NCI-H2081 (cell line): ENCODE results near the gene NUP54.

ENCODE experiments used
- DNase-seq, 2 experiments: peaks; one replicate each; lab custom pipeline; 2025; lab: John Stamatoyannopoulos, UW

Gene NUP54

GRCh38 chr4:76148142-76148865 lies at the start of gene NUP54:
TSS of gene NUP54 (minus strand) at chr4:76148397. CDS start at chr4:76148374, 23 bp downstream.
- DNase-seq: peak; percentile 86 to 92

DNA sequence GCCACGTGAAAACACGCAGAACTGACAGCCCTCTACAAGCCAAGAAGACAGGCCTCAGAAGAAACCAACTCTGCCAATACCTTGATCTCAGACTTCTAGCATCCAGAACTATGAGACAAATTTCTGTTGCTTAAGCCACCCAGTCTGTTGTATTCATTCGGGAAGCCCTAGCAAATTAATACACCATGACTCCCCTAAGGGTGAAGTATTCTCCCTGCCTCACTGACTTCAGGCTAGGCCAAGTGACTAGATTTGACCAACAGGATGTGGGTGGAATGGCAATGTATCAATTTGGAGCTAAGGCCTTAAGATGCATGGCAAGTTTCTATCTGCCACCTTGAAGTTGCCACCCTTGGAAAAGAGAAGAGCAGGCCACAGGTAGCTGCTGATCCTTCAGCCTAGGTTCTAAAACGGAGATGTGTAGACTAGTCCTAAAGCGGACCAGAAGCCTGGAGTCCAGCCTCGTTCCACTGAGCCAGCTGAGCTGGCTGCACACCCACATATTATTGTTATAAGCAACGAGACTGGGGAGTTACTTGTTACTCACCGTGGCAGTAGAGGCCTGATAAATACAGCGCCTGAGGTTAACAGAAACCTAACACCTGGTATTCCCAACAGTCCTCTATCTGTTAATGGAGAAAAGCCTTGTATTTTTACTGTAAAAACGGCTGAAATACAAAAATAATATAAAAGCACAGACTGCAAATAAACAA lies 49.0 kb upstream of the NUP54 start:
- peak in 1 of 2 experiments; percentile 11 for DNase-seq

- DNase-seq: no peak
Measured at GRCh38 chr4:76196376-76196775, 48.2 kb upstream of the NUP54 start.

- DNase-seq: no peak
Measured at GRCh38 chr4:76195326-76195725, 47.1 kb upstream of the NUP54 start.

DNA sequence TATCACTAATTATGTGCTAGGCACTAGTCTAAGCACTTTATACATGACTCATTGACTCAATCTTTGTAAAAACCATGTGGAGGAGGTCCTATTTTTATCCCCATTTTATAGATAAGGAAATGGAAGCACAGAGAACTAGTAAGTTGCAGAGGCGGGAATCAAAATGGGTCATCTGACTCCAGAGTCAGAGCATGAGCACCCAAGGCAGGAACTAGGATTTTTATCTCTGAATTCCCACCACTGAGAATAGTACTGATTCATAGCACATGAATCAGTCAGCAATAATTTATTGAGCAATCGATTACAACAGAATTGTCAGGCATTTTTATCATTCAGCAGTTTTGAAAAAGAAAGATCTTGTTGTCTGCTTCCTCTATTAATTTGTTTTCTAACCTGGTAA lies 46.1 kb upstream of the NUP54 start:
- DNase-seq: no peak

DNA sequence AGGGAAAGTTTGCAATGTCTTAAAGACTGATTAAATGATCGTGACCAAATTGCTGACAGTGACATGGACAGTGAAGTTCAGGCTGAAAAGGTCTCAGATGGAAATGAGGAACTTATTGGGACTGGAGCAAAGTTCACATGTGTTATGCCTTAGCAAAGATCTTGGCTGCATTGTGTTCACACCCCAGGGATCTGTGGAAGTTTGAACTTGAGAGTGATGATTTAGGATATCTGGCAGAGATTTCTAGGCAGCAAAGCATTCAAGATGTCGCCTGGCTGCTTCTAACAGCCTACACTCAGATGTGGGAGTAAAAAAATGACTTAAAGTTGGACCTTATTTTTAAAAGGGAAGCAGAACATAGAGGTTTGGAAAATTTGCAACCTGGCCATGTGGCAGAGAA lies 44.0 kb upstream of the NUP54 start:
- no peak for DNase-seq

GRCh38 chr4:76188557-76188956 lies 40.4 kb upstream of the NUP54 start:
- no peak for DNase-seq

- DNase-seq: no peak
Measured at GRCh38 chr4:76188149-76188548, 40.0 kb upstream of the NUP54 start.

DNA sequence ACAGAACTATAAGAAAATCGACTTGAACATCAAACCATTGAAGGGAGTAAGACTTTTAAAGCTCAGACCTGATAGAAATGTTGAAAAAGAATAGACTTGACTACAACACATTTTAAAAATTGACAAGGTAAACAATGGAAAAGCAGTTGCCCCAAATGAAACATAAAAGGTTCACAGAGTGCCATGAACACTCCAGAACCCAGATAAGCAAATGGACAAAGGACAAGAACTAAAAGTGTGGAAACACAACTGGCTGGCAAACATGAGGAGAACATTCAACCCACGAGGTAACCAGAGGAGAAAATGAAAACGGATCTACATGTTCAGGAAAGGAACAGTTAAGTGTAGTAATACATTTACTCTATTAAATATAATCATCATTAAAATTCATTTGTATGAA lies 39.0 kb upstream of the NUP54 start:
- no peak for DNase-seq

DNA sequence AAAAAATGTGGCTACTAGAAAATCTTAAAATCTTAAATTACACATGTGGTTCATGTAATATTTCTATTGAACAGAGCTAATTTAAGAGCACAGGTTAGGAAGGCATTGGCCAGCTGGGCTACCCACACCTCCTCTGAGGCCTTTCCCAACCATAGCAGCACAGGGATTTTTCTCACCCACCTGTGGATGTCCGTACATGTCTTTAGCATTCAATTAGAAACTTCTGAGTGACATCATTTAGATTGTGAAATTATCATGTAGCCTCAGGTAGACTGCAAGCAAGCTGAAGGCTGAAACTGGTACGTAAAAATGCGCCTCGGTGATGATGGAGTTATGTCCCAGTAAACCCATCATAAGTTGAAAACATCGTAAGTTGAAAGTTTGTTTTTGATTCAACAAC lies 34.3 kb upstream of the NUP54 start:
- DNase-seq: no peak

DNA sequence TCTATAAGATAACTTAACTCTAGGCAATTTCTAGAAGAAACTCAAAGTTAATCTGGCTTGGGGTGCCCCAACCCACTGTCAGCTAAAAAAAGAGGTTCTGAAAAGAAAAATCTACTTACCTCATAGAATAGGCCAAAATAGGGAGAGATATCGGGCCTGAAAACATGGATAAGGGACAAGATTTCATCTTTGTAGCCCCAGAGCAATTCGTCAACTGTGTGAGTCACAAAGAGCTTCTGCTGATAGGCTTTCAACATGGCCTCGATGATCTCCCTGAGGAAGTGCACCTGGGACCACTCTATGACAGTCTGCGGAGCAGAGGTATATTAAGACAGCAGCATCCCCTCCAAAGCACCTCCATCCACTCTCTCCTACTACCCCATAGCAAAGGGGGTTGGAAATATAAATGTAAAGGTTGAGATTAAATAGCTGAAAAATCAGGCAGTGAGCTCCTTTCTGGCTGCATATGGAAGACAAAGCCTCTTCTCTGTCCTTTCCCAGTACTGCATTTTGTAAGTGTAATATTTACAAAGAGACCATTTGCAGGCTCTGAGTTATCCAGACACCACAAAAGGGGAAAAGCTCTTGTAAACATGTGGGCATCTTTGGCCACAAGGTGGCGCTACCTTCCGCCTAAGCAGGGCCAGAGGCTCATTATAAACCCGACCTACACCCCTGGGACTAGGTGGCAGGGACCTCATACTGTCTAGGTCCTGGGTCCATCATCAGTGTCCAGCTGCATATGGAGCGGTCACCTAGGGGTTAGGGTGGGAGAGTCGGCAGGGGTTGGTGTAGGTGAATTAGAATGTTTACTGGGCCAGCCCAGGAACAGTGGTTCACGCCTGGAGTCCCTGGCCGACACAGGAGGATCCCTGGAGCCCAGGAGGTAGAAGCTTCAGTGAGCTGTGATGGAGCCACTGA lies 31.5 kb upstream of the NUP54 start:
- peak; percentile 70 to 73 for DNase-seq

GRCh38 chr4:76178296-76178695 lies 30.1 kb upstream of the NUP54 start:
- no peak for DNase-seq

DNA sequence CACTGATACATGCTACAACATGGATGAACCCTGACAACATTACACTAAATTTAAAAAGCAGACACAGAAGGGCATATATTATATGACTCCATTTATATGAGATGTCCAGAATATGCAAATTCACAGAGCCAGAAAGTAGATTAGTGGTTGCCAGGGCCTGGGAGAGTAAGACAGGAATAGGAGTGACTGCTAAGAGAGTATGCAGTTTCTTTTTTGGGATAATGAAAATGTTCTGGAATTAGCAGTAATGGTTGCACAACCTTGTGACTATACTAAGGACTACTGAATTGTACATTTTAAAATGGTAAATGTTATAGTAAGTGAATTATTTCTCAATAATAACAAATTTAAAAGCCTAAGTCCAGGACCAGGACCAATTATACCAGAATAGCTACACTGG lies 29.5 kb upstream of the NUP54 start:
- no peak for DNase-seq

- DNase-seq: no peak
Measured at GRCh38 chr4:76175336-76175735, 27.1 kb upstream of the NUP54 start.

GRCh38 chr4:76174216-76174615 lies 26.0 kb upstream of the NUP54 start:
- DNase-seq: no peak

GRCh38 chr4:76168688-76169087 lies 20.5 kb upstream of the NUP54 start:
- no peak for DNase-seq

DNA sequence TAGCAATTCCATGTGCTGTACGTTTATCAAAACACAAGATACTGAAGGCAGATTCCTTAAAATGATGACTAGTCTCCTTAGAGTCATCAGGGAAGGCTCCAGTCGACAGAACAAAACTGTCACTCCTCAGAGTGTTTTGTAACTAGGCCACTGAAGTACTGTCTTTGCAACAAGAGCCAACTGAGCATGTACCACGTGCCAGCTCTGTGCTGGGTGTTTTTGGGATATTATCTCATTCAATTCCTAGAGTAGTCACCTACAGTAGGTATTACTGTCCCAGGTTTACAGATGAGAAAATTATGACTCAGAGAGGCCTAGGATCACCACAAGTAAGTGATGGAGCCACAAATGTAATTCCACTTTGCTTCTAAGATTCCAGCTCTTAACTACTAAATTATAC lies 18.3 kb upstream of the NUP54 start:
- no peak for DNase-seq

DNA sequence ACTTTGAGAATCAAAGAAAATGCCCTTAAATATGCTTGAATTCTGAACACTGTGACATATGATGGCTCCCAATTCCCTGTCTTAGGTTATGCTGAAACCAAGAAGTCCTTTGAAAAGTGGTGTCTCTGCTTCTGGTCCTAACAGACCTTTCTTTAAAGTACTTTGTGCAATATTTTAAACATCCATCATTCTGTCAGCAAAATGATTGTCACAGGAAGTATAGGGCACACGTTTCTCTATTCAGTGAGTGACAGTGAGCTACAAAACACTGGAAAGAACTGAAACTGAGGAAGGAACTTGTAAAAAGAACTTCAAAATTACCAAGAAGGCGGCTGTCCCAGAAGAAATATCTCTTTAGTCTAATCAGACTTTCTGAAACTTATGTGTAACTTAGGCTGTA lies 12.2 kb upstream of the NUP54 start:
- no peak for DNase-seq

GRCh38 chr4:76156635-76157034 lies 8.4 kb upstream of the NUP54 start:
- DNase-seq: no peak

DNA sequence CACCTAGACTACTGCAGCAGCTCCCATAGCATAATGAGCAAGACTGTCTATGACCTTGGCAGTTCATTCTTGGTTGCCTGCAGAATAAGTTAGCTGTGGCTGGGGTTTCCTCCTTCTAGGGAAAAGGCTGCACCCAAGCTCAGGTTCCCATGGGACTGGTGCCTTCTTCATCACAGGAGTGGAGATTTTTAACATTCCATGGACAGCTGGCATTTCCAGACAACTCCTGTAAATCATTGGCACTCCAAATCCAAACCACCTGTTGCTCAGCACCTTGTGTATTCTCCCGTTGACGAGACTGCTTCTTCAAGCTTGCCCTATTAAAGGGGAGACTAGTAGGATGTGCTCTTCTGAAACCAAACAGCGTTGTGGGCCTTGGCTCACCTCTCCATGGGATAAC lies 7.8 kb upstream of the NUP54 start:
- no peak for DNase-seq

DNA sequence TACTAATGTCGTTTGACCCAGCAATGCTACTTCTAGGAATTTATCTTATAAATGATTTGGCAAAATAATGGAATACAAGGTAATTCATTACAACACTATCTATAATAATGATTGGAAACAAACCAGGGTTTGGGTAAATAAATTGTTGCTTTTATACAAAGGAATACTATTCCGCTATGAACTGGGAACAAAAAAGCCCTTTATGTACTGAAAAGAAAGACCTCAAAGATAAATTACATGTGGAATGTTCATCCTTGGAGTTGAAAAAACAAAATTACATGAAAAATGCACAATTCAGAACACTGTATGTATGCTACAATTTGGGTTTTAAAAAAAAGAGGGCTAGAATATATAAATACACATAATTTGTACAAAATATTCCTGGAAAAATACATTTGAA lies 5.2 kb upstream of the NUP54 start:
- no peak for DNase-seq

- peak; percentile 77 to 87 for DNase-seq
Measured at GRCh38 chr4:76147454-76148141, 599 bp downstream of the NUP54 start.
